ENCODE measurements around the gene KCTD16.

DNA sequence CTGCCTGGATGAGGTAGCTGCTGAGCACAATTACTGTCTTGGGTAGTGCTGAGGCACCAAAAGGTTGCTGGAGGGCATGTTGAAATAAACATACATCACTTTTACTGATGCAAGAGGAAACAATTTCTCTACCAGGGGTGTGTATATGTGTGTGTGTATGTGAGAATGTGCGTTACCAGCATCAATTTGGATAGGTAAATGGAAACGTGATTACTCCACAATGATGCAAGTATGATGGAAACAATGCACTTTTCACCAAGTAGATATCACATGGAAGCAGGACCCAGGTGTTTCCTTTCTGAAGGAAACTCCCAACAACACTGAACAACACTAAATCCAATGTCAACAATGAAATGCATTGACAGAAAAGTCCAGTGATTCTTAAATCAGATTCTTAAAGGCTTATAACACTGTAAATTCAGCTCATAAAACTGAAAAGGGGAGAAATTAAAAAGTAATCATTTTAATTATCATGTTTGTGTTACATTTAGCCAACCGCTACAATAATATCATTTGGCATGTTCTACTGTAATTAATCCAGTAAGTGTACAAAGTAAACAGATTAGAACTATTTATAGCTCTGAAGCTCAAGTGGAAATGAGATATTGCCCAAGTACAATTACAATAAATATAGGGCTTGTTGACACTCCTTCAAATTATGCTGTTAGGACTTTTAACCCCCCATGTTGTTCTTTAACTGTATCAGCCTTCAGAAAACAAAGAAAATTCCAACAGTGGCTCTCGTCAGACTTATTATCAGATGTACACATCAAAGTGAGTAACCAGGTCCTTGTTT is 25.5 kb upstream of the KCTD16 start:
- TF ChIP-seq, protein P1, sequence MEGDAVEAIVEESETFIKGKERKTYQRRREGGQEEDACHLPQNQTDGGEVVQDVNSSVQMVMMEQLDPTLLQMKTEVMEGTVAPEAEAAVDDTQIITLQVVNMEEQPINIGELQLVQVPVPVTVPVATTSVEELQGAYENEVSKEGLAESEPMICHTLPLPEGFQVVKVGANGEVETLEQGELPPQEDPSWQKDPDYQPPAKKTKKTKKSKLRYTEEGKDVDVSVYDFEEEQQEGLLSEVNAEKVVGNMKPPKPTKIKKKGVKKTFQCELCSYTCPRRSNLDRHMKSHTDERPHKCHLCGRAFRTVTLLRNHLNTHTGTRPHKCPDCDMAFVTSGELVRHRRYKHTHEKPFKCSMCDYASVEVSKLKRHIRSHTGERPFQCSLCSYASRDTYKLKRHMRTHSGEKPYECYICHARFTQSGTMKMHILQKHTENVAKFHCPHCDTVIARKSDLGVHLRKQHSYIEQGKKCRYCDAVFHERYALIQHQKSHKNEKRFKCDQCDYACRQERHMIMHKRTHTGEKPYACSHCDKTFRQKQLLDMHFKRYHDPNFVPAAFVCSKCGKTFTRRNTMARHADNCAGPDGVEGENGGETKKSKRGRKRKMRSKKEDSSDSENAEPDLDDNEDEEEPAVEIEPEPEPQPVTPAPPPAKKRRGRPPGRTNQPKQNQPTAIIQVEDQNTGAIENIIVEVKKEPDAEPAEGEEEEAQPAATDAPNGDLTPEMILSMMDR (conservative IDR thresholded peaks at IDR 0.05; ENCODE audit: low read depth in 2 of 2) = no peak
- TF ChIP-seq ZNF331 (CRISPR knock-in tag; IDR thresholded peaks at IDR 0.05; ENCODE audit: low read depth) = no peak
- TF ChIP-seq EZH2 (IDR thresholded peaks at IDR 0.05; ENCODE audit: low read depth, unreplicated experiment) = no peak
- no peak for TF ChIP-seq POLR2AphosphoS5 (IDR thresholded peaks at IDR 0.05; ENCODE audit: low read depth)
- TF ChIP-seq, protein P2, sequence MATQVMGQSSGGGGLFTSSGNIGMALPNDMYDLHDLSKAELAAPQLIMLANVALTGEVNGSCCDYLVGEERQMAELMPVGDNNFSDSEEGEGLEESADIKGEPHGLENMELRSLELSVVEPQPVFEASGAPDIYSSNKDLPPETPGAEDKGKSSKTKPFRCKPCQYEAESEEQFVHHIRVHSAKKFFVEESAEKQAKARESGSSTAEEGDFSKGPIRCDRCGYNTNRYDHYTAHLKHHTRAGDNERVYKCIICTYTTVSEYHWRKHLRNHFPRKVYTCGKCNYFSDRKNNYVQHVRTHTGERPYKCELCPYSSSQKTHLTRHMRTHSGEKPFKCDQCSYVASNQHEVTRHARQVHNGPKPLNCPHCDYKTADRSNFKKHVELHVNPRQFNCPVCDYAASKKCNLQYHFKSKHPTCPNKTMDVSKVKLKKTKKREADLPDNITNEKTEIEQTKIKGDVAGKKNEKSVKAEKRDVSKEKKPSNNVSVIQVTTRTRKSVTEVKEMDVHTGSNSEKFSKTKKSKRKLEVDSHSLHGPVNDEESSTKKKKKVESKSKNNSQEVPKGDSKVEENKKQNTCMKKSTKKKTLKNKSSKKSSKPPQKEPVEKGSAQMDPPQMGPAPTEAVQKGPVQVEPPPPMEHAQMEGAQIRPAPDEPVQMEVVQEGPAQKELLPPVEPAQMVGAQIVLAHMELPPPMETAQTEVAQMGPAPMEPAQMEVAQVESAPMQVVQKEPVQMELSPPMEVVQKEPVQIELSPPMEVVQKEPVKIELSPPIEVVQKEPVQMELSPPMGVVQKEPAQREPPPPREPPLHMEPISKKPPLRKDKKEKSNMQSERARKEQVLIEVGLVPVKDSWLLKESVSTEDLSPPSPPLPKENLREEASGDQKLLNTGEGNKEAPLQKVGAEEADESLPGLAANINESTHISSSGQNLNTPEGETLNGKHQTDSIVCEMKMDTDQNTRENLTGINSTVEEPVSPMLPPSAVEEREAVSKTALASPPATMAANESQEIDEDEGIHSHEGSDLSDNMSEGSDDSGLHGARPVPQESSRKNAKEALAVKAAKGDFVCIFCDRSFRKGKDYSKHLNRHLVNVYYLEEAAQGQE (IDR thresholded peaks at IDR 0.05; ENCODE audit: unreplicated experiment) = no peak
- TF ChIP-seq EZH2phosphoT487 (IDR thresholded peaks at IDR 0.05; ENCODE audit: unreplicated experiment) = no peak
- no peak for TF ChIP-seq ETS1 (IDR thresholded peaks at IDR 0.05)
- no peak for TF ChIP-seq CREB1 (CRISPR knock-in tag; IDR thresholded peaks at IDR 0.05; ENCODE audit: low read depth)
